NCI-H1930 (cell line): ENCODE results near the gene TF.
A peak's percentile ranks its signal among the peaks of the same experiment; 100 is the strongest.
"Not testable (repeated sequence)": the region's sequence is repeated elsewhere in the genome, so short reads cannot be mapped to it uniquely, and the experiment has no call there.

Experiments used
- DNase-seq, 2 experiments: peaks; one replicate each; lab custom pipeline; 2025; lab: John Stamatoyannopoulos, UW

TF gene

DNA sequence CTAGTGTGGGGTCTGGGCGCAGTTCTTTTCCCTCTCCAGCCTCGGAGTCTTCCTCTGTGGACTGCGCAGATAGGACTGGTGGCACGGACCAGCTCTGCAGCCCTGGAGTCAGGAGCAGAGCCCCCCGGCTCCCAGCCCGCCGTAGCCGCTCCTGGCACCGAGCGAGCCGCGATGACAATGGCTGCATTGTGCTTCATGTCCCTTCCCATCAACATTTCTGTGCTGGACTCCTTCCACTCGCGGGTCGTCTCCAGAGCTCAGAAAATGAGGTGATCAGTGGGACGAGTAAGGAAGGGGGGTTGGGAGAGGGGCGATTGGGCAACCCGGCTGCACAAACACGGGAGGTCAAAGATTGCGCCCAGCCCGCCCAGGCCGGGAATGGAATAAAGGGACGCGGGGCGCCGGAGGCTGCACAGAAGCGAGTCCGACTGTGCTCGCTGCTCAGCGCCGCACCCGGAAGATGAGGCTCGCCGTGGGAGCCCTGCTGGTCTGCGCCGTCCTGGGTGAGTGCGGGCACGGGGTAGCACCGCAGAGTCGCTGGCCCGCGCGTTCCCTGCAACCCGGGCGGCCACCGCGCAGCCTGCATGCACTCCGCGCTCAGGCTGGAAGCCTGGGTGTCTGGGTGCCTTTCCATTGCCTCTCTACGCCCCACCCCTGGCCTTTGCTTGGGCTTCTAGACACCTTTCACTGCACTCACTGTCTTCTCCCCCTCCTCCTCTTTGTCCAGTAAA is at the start of gene TF:
TSS of gene TF (plus strand) at position 413 of the 731 bp plus-strand sequence. CDS start at position 461, 48 bp downstream.
- DNase-seq, result no peak

DNA sequence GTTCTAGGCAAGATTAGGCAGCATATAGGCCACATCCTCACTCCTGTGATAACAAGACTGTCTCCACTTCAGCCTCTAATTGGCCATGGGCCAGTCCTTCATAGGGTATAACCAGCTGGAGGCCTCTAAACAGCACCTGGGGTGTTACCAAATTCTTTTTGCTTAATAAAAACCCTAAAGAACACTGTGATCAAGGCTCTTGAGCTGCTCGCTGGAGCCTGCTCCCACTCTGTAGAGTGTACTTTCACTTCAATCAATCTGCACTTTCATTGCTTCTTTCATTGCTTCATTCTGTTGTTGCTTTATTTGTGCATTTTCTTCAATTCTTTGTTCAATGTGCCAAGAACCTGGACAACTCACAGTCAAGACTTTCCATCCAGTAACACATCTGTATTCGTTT is 48.2 kb upstream of the TF start:
- no peak for DNase-seq

DNA sequence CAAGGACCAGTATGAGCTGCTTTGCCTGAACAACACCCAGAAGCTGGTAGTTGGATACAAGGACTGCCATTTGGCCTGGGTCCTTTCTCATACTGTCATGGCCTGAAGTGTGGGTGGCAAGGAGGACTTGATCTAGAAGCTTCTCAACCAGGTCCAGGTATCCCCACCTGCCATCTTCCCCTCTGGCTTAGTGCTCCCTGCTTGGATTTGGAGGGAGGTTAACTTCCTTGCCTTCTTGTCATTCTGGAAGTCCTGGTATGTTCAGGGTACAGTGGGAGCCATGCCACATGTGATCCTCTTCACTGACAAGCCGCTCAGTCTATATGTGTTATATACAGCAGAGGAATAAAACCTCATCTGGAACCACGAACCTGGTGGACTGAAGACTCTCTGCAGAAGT is 46.7 kb upstream of the TF start:
- DNase-seq, result no peak

DNA sequence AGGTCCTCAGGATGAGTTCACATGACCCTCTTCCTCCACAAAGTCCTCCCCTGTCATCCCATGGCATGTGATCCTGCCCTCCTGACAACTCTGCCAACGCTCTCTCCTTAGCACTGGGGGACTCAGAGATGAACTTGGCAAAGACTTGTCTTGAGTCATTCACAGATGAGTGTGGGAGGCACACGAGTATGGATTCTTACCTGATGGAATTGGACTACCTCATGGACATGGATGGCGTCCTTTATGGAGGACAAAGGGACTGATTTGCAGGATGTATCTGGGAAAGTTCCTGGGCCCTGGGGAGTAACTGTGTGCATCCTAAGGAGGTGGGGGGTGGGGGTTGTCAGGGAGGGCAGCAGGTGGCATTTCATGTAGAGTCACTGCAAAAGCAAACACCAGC is 46.3 kb upstream of the TF start:
- DNase-seq, result no peak

DNA sequence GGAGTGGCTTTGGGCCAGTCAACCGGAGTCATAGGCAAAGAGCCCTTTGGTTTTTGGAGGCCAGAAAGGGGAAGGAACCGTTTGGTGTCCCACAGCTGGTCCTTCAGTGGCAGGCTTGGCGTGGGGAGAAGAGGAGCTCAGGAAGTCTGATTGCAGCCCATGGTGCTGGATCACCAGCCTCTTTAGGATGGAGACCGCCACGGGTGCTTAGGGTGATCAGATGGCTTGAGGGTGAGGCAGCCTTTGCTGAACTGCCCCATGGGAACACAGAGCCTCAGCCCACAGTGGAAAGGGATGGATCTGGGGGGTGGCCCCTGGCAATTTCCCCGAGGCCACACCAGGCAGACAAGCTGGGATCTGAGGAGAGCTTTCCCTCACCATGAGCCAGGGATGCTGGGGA is 45.8 kb upstream of the TF start:
- DNase-seq, result no peak

DNA sequence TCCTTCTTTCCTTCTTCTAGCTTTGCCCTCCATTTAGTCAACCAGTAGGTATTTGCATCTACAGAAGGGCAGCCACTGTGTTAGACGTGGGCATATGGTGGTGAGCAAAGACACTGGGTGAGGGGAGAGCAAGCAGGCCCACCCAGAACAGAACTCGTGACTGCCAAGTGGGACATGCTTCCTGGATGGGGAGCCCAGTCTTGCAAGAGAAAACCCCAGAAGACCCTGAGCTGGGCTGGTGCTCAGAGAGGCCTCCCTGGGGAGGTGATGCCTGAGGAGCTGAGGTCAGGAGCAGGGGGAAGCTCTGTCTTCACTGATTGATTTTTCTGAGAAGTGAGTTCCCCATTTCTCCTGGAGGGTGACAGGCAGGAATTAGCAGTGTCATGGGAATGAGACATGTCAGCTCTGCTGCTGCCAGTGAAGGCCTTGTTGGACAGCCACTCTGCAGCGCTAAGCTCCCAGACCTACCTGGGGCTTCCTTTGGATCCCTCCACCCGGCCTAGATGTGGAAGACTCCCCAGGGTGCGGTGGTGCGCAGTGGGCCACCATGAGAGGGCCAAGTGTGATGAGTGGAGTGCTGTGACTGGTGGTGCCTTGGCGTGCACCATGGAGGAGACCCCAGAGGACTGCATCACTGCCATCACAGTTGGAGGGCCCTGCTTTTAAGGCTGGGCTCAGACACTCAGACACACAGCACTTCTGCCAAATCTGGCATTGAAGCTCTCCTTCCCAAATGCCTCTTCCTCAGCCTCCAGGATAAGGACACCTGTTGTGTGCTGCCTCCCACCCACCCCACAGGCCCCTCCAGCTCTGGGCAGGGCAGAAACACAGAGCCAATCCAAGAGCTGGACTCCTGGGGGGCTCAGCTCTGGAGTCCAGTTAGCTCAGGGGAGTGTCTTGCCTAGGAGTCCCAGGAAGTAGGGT is 44.5 kb upstream of the TF start:
- DNase-seq, result no peak

DNA sequence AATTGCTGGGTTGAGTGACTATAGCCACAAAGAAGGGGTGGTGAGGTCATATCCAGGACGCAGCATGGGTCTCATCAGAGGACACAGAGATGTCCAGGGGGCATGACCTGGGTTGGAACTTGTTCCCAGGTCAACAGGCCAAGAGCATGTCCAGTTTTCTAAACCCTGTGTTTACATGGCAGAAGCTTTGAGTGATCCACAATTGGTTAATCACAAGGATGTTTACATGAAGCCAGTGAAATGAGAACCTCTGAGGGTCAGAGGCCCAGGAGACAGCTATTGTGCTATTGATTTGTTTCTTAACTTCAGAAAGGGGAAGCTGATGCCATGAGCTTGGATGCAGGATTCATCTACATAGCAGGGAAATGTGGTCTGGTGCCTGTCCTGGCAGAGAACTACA is 42.3 kb upstream of the TF start:
- DNase-seq, result no peak

DNA sequence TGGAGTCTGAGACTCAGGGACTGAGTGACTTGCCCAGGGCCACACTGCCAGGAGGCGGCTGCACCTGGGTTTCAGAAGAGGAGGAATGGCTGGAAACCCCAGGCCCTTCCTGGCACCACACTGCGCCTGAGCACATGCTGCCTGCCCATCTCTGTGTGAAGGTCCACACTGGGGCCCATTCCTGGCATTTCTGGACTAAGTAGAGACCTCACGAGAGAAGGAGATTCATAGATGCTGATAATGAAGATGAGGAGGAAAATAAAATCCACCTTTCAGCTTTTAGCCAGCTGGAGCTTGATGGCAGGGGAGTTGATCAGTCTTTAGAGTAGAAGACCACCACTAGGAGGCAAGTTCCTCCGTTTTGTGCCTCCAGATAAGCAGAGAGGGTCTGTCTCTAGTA is 40.2 kb upstream of the TF start:
- no peak for DNase-seq

DNA sequence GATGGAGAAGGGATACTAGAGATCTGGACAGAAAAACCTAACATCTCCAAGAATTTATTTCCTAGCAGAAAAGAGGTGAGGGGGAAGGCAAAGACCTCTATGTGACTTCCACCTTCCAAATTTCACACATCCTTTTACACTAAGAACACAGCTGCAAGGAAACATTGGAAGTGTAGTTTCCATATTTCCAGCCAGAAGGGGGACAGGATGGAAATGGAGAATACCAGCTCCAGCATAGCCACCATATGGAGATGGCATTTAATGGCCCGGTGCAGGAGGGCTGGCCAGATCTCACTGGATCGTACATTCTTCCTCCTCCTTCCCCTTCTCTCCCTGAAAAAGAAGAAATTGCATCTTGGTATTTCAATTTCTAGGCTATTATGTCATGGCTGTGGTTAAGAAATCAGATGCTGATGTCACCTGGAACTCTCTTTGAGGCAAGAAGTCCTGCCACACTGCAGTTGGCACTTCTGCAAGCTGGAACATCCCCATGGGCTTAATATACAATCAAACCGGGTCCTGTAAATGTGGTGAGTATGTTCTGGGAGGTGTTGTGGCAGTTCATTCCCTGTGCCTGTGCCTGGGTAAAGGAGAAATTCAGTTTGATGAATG is 36.9 kb upstream of the TF start:
- DNase-seq, result no peak

DNA sequence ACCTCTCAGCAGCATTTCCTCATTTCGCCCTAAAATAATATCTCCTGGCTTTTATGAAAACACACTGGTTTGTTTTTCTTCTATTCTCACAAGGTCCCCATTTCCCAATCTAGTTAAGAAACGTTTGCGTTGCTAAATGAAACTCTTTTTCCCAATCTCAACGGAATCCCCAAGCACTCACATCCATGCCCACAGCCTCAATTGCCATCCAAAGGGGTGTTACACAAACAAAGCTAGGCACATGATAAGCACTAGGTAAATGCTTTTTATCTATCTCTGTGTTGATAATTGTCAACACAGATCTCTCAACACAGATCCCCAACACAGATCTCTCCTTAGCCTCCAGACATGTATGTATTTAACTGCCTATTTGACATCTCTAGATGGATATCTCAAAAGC is 35.2 kb upstream of the TF start:
- no peak for DNase-seq

DNA sequence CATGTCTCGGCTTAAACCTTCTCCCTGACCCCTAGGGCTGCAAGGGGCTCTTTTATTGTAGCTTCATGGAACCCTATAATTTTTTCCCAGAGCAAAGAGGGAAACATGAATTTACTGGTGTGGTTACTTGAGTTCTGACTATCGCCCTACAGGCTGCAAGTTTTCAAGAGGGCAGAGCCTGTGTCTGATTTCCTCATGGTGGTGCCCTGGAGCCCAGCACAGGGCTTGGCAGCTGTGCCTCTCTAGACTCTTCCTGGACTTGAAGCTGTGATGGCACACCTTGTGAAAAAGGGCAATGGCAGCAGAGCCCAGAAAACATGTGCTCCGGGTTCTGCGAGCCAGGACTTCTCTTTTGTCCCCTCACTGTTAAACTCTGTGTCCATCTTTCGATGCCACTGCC is 34.2 kb upstream of the TF start:
- DNase-seq, result no peak

DNA sequence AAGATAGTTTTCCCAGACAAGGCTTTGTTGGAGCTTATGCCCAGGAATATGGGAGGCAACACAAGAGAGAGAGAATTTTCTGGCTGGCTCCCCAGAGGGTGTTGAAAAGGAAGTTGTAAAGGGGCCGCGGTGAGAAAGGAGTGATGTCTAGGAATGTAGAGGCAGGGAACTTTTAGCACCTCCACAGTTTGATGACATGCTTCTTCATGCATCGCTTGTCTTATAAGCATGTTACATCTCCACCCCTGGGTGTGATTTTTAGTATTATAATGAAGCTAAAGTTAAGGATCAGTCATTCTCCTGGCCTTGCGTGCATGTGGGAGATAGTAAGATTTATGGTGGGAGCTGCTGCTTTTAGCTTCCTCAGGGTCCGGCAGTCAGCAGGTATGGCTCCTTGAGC is 32.8 kb upstream of the TF start:
- DNase-seq, result no peak

DNA sequence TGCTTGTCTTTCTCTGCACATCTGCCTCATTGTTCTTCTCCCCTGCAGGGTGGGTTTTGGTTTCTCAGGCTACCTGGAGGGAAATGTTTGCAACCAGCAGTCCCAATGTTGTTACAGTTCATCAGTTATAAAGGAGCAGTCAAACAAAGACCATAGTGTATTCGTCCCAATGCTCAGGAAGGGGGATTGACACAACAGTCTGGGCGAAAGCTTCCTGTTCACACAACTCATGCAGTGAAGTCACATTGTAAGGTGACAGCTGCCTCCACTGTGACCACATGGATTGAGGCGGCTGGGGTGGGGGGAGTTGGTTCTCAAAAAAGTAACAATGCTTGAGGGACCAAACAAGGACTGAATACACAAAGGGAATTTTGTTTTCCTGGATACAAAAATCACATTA is 28.8 kb upstream of the TF start:
- DNase-seq, result no peak

DNA sequence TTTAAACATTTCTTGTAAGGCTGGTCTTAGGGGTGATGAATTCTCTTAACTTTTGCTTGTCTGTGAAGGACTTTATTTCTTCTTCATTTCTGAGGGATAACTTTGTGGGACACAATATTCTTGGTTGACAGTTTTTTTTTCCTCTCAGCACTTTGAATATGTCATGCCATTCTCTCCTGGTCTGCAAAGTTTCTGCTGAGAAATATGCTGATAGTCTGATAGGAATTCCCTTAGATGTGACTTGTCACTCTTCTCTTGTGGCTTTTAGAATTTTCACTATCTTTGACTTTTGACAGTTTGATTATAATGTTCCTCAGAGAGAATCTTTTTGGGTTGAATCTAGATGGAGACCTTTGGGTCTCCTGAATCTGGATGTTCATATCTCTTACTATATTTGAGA is 23.3 kb upstream of the TF start:
- DNase-seq, result no peak

DNA sequence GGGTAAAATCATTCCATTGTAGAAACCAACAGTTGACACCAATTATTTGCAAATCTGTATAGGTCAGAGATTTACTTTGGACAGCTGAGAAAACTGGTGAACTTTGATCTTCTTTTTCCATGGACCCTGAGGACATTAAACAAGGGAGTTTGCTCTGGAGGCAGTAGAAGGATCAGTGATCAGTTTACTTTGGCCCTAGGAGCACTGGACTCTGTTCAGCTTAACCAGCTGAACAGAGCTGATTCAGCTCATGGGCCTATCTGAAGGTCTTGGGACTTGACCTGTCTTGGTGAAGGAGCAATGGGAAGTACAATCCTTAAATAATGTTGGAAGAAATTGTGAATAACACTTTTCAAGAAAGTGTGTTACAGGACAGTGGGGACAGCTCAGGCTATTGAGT is 15.2 kb upstream of the TF start:
- no peak for DNase-seq

DNA sequence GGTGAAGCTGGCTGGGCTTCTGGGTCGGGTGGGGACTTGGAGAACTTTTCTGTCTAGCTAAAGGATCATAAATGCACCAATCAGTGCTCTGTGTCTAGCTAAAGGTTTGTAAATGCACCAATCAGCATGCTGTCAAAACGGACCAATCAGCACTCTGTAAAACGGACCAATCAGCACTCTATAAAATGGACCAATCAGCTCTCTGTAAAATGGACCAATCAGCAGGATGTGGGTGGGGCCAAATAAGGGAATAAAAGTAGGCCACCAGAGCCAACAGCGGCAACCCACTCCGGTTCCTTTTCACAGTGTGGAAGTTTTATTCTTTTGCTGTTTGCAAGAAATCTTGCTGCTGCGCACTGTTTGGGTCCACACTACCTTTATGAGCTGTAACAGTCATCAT is 14.0 kb upstream of the TF start:
- not testable (repeated sequence) for DNase-seq

DNA sequence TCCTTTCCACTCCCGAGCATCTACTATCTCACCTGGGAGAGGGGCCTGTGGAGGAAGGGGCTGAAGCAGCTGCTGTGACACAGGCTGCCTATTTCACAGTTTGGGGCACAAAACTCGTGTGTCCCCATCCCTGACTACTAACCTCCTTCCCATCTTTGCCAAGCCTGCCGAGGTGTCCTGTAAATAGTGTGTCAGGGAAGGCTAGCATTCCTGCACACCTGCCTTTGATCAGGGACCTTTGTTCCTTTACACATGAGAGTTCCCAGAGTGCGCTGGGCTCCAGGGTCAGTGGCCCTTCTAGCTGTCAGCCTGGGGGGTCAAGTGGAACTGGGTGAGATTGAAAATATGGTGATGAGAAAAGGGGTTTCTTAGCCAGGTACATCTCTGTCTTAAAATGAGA is 13.0 kb upstream of the TF start:
- DNase-seq, result no peak

DNA sequence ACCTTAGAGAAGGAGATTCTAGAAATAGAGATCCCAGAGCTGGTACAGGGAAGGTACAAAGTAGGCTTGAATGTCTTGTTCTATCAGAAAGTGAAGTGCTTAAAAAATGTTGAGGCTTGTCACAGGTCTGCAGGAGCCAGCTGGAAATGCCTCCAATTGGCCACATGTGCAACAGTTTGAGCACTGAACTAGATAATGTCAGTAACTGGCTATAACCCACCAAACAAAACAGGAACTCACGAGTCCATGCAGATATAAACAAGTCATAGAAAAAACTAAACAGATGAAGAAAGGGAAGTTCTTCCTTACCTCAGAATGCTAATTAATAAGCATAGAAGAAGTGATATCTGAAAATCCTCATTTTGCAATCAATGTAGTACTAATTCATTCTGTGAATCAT is 11.9 kb upstream of the TF start:
- DNase-seq, result no peak

DNA sequence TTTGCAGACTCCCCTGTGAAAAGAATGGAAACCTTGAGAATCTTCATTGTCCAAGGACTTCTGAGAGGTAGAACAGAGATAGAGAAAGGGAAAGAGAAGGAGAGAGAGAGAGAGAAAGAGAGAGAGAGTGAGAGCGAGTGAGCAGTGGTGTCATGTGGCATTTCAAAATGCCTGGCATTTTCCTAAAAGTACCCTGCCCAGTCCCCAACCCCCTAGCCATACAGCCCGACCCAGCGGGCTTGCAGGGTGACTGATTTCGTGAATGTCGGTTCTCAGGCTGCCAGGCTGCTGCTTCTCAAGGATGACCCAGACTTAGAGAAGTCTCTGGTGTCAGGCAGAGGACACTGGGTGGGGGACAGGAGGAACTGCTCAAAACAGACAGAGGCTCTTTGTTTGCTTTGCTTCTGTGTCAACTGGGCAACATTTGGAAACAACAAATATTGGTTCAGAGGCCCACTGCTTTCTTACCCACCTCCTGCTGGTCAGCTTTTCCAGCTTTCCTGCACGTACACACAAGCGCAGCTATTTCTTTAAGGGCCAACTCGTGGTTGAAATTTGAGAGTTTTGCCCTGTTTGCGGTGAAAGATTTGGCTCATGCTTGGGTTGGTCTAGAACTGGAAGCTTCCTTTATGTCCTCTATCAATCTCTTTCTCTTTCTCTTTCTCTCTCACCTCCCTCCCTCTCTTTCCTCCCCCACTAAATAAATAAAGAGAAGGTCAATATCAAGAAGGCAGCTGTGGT is 3.7 kb upstream of the TF start:
- DNase-seq, result peak in 1 of 2 experiments; percentile 42

DNA sequence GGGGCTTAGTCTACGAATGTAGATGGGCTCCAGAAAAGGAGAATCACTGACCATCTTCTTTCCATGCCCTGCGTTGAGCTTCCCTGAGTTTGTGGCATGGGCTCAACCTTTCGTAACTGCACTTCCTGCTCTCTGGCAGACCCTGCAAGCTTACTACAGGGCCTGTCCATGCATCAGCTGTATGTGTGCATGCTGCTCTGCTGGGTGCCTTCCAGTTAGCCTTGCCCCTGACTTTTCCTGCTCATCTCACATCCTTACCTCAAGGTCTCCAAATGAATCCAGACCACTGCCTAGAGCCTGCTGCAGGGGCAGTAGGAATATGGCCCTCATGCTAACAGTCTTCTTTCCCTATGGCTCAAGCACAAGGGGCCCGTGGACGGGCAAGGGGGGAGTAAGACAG is 2.0 kb upstream of the TF start:
- DNase-seq, result no peak

DNA sequence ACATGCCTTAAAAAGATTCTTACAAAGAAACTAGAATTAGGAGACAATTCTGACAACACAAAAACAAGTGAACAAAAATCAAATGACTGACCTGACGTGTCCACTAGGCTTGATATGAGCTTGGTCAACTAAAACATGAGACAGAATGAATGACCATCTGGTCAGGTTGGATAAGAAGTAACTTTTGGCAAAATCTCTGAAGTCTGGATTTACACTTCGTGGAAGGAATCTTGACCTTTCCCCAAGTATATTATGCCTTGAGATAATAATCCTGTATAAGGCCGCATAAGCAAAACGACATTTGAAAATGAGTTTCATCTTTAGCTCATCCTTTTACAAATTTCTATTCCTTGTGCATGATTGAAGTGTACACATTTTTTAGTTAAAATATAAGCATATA is 1.1 kb upstream of the TF start:
- DNase-seq, result no peak

DNA sequence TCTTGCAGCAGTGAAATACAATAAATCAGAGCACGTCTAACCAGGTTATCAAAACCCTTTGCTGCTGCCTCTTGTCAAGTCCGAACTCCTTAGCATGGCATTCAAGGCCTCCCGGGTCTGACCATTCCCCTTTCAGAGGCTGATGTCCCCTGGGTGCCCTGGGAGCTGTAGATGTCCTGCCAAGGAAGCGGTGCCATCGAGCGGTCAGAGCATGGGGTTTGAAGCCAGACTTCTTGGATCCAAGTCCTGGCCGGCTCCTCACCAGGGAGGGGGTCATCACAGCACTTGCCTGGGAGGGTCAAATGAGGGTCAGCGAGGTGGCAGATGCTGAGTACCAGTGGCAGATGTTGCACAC is 496 bp downstream of the TF start:
- DNase-seq, result no peak
